HCT116 (cell line): ENCODE measurements around the gene SLC4A4.

ENCODE experiments used
- ZNF274 ChIP-seq: fragments of 200-500 bp; sonication (Bioruptor generic); IDR thresholded peaks from 2 replicates; pipeline ENCODE4 v1.6.1; 2014; ENCODE audit warnings: mild to moderate bottlenecking, low read depth, low read length, inconsistent platforms
- TF ChIP-seq, protein P1 (sequence below): IDR thresholded peaks from 2 replicates; pipeline ENCODE4 v1.6.1; 2012

DNA sequence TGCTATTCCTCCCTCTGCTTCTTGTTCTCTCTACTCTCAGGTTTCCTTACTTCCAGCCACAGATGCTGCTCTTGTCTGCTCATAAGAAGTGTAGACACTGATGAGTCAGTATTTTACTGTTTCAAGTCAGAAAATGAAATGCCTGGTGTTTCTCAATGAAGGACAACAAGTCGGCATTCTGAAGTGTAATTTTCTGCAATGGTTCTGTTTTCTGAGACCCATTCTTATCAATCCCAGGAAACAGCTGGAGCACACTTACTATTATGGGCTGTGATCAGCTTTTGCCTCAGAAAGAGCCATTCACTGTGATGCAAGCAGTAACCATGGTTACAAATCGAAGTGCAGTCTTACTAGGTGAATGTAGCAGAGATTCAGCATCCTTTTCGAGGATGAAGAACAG, 42.0 kb downstream of the SLC4A4 start:
- no peak for TF ChIP-seq ZNF274
- TF ChIP-seq, protein P1, sequence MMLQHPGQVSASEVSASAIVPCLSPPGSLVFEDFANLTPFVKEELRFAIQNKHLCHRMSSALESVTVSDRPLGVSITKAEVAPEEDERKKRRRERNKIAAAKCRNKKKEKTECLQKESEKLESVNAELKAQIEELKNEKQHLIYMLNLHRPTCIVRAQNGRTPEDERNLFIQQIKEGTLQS = no peak
